K562 treated with DMSO at 1 percent for 12 hours (cell line): ENCODE results near the gene CCDC3. TPM values are rescaled to one million over a fixed set of nuclear protein-coding genes. Genes with fewer than 3 reads are reported as not detected.

ENCODE experiments used
- total RNA-seq: library from RNA; unstranded; fragments of 300-600 nt; gene quantifications from 2 replicates; pipeline ENCODE4 v1.2.3, GENCODE V29; 2022; ENCODE audit not compliant: insufficient read depth

The CCDC3 gene
- not detected in 2 replicates for total RNA-seq

GRCh38 chr10:13001041-13001886 lies at the start of gene CCDC3:
TSS of gene CCDC3 (minus strand) at chr10:13001713. CDS start at chr10:13001570, 143 bp downstream.

Other genes with a start within 250 kb of the CCDC3 start
- gene OPTN, start 98.5 kb upstream of the CCDC3 start, total RNA-seq, result 17.6 and 31.2 TPM in 2 replicates
- gene MCM10, start 159.8 kb upstream of the CCDC3 start, total RNA-seq, result 8.3 and 22.2 TPM in 2 replicates
- not detected in 2 replicates for gene UCMA, start 232.7 kb upstream of the CCDC3 start, total RNA-seq